Natural killer cell (primary cell): Measurements from ENCODE around the gene DUOXA2. TPM values are rescaled to one million over a fixed set of nuclear protein-coding genes. Genes with fewer than 3 reads are reported as not detected.

Experiments used
- ATAC-seq, 3 donors: fragments of 150-1000 bp in 2 of 3; fragments of 200-7000 bp in 1 of 3; cut with Tn5 transposase; 1 replicate in 1 of 3; 2 replicates in 2 of 3; pipeline ENCODE4 v1.10.0; 2021; ENCODE audit warnings: mild to moderate bottlenecking in 2 of 3, moderate library complexity in 2 of 3
- DNase-seq, 2 donors: peaks; one replicate each; pipeline versions ENCODE4 v3.0.0 to v3.0.0-alpha.2; 2013 to 2021; ENCODE audit warnings: mixed read lengths in 1 of 2
- H3K27ac ChIP-seq: one replicate; pipeline ENCODE4 v1.5.1; 2013; ENCODE audit warnings: mild to moderate bottlenecking, low read length
- H3K27me3 ChIP-seq: one replicate; pipeline ENCODE4 v1.6.1; 2013; ENCODE audit warnings: low read length; ENCODE audit not compliant: control insufficient read depth, insufficient read depth
- H3K36me3 ChIP-seq: one replicate; pipeline ENCODE4 v1.6.1; 2013; ENCODE audit warnings: low read length; ENCODE audit not compliant: control insufficient read depth, insufficient read depth
- H3K4me1 ChIP-seq: one replicate; pipeline ENCODE4 v1.6.1; 2013; ENCODE audit warnings: low read length; ENCODE audit not compliant: control insufficient read depth, insufficient read depth
- H3K4me3 ChIP-seq: one replicate; pipeline ENCODE4 v1.5.1; 2013; ENCODE audit warnings: low read length
- H3K9me3 ChIP-seq: one replicate; pipeline ENCODE4 v1.6.1; 2013; ENCODE audit warnings: low read length; ENCODE audit not compliant: control insufficient read depth, insufficient read depth
- H3K27ac Mint-ChIP-seq, 2 donors: one replicate each; pipeline ENCODE4 v1.8.0; 2022; ENCODE audit warnings: mild to moderate bottlenecking in 2 of 2, mixed read lengths in 2 of 2, moderate library complexity in 1 of 2
- H3K27me3 Mint-ChIP-seq, 2 donors: one replicate each; pipeline ENCODE4 v1.8.0; 2022; ENCODE audit warnings: low read depth in 2 of 2, mixed read lengths in 2 of 2
- H3K36me3 Mint-ChIP-seq: one replicate; pipeline ENCODE4 v1.8.0; 2022; ENCODE audit warnings: mixed read lengths
- H3K4me1 Mint-ChIP-seq, 2 donors: one replicate each; pipeline ENCODE4 v1.8.0; 2022; ENCODE audit warnings: mixed read lengths in 2 of 2
- H3K4me3 Mint-ChIP-seq: one replicate; pipeline ENCODE4 v1.8.0; 2022; ENCODE audit warnings: mild to moderate bottlenecking, moderate library complexity, mixed read lengths
- H3K9me3 Mint-ChIP-seq, 2 donors: one replicate each; pipeline ENCODE4 v1.8.0; 2022; ENCODE audit warnings: mixed read lengths in 2 of 2
- CTCF ChIP-seq: fragments of 200-600 bp; IDR thresholded peaks from one replicate; pipeline ENCODE4 v1.8.0; 2022; ENCODE audit warnings: antibody characterized with exemption
- WGBS: methylation state at CpG from one replicate; pipeline ENCODE4 v1.1.7; 2013; ENCODE audit warnings: missing lambda C conversion rate; ENCODE audit not compliant: insufficient coverage; 5-methylcytosine and 5-hydroxymethylcytosine counted together
- intact Hi-C: fragments of 100-400 bp; cut with micrococcal nuclease; formaldehyde crosslinking; loops from one replicate; pipeline ENCODE4 v1.14.2; 2022
- total RNA-seq, 4 donors: library from RNA; stranded (reverse); fragments of 120-200 nt in 1 of 4; gene quantifications; one replicate each; pipeline versions ENCODE4 v1.2.3 to v1.2.4, GENCODE V29; 2013 to 2022

The DUOXA2 gene
- total RNA-seq, 3 donors from 2014 or later (not counting 1 experiment from before 2014, with no cell fraction given) = not detected

DNA sequence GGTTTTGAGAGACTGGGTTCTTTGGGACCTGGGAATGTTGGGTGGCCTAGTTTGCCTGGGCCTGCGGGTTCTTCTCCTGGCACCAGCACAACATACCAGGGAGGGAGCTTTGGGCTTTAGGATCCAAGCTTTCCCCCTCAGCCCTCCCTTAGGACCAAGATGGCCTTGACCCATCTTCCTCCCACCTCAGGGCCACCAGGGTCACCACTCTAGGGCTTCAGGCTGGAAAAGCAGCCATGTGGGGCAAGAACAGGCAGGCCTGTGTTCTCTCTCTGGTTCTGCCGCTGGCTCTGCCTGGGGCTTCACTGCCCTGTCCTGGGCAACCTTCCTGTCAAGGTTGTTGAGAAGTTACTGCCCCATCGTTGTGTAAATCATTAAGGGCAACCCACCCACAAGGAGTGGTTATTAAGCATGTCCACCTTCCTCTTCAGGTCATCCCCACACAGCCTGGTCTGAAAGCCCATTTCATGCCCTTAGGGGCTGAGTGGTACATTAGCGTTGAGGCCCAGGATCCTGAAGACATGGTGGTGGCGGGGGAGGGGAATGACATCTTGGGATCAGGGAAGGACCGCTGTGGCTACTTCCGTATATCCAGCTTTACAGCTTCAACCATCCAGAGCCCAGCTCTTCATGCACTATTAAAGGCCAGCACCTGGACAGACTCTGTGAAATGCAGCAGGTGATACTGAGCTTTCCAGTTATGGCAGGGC lies 16.3 kb downstream of the DUOXA2 start:
- 94% methylated on average over 7 of the region's 7 CpGs for WGBS
- ATAC-seq (no peak), DNase-seq (no peak)
- Histone ChIP-seq H3K27me3 (peaks cover 37% of the 10 kb centered on the region), H3K4me3 (no peak overlapping the region), H3K9me3 (no peaks in the 10 kb centered on the region), H3K4me1 (peaks cover 17% of the 10 kb centered on the region), H3K27ac (no peak overlapping the region), H3K36me3 (no peaks in the 10 kb centered on the region)
- no peak for TF ChIP-seq CTCF
- H3K27ac Mint-ChIP-seq = no peak overlapping the region
- no peaks in the 10 kb centered on the region for H3K36me3 Mint-ChIP-seq
- peaks cover 0 to 11% of the 10 kb centered on the region in 2 donors for H3K4me1 Mint-ChIP-seq
- no peak overlapping the region for H3K4me3 Mint-ChIP-seq
- intact Hi-C loops = no loop called here
- peaks cover 59 to 75% of the 10 kb centered on the region in 2 donors for H3K27me3 Mint-ChIP-seq
- no peaks in the 10 kb centered on the region for H3K9me3 Mint-ChIP-seq

DNA sequence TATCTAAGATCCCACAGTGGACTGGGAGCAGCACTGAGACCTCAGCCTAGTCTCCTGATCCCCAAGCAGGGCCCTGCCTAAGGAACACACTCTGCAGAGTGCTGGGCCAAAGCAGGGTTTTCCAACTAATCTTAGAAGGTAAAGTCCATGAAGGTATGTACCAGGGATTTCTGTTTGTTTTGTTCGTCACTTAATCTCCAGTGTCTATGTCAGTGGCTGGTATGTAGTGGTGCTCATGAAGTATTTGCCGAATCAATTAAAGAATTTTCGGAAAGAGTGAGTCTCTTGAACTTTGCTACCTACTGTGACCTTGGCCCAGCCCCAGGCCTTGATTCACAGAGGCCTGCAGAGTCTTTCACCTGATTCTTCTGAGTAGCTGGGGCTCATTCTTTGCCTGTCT lies 17.4 kb downstream of the DUOXA2 start:
- H3K27ac Mint-ChIP-seq = no peak overlapping the region
- H3K4me3 Mint-ChIP-seq = no peak overlapping the region
- no peaks in the 10 kb centered on the region for H3K36me3 Mint-ChIP-seq
- H3K36me3 ChIP-seq = no peaks in the 10 kb centered on the region
- H3K4me1 Mint-ChIP-seq = peaks cover 0 to 16% of the 10 kb centered on the region in 2 donors
- no peaks in the 10 kb centered on the region for H3K9me3 Mint-ChIP-seq
- ATAC-seq (no peak), DNase-seq (no peak)
- peaks cover 54 to 69% of the 10 kb centered on the region in 2 donors for H3K27me3 Mint-ChIP-seq
- H3K9me3 ChIP-seq = no peaks in the 10 kb centered on the region
- no peak for TF ChIP-seq CTCF
- H3K27me3 ChIP-seq = peaks cover 40% of the 10 kb centered on the region
- intact Hi-C loops = no loop called here
- no peak overlapping the region for H3K4me3 ChIP-seq
- H3K4me1 ChIP-seq = peaks cover 21% of the 10 kb centered on the region
- H3K27ac ChIP-seq = no peak overlapping the region
- 96% methylated on average over 3 of the region's 3 CpGs for WGBS

DNA sequence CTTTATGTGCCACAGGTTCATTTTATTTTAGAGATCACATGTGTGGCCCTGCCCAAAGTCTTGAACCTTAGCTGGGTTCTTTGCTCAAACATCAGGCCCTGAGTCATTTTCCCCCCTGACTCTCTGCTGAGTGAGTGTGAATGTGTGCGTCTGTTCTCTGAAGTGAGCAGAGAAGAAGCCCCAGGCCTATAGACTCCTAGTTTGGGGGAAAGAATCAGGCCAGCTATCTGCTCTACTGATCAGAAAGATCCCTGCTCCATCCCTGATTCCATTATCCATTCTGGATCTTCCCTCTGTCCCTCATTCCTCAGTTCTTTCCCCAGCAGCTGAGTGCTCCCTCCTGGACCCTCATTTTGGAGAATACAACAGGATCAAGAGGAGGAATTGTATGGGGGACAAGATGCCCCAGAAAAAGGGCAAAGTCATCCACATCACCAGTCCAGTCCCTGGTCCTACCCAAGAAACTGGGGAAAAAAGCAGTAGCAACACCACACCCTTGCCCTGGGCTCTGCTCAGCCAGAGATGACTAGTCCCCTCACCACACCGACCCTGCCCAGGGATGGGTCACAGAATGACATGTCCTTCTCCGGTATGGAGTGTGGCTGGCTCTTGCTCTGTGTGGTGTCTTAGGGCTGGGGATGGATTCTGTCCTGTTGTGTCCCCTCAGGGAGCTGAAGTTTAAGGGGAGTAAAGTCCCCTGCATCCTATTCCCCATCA lies 18.9 kb downstream of the DUOXA2 start:
- Histone ChIP-seq H3K4me1 (peaks cover 21% of the 10 kb centered on the region), H3K27me3 (peaks cover 39% of the 10 kb centered on the region), H3K9me3 (no peaks in the 10 kb centered on the region), H3K36me3 (no peaks in the 10 kb centered on the region), H3K4me3 (no peak overlapping the region), H3K27ac (no peak overlapping the region)
- H3K4me1 Mint-ChIP-seq = peaks cover 0 to 18% of the 10 kb centered on the region in 2 donors
- no peak overlapping the region for H3K27ac Mint-ChIP-seq
- 67% methylated on average over 3 of the region's 3 CpGs for WGBS
- no peaks in the 10 kb centered on the region for H3K9me3 Mint-ChIP-seq
- no peak for DNase-seq
- no peak for TF ChIP-seq CTCF
- ATAC-seq = no peak
- no peaks in the 10 kb centered on the region for H3K36me3 Mint-ChIP-seq
- peaks cover 57 to 63% of the 10 kb centered on the region in 2 donors for H3K27me3 Mint-ChIP-seq
- H3K4me3 Mint-ChIP-seq = no peak overlapping the region
- intact Hi-C loops = no loop called here
